ENCODE data around the gene CD7.

CD7 gene

GRCh38 chr17:82328141-82328993, 11.0 kb upstream of the CD7 start:
- DNase-seq (ENCODE audit: low spot score) = no peak

GRCh38 chr17:82327757-82328140, 10.3 kb upstream of the CD7 start:
- DNase-seq (ENCODE audit: low spot score) = no peak

- no peak for DNase-seq (ENCODE audit: low spot score)
These were observed 9.9 kb upstream of the CD7 start for GRCh38 chr17:82327289-82327688.

- DNase-seq (ENCODE audit: low spot score) = no peak
These were observed 8.1 kb upstream of the CD7 start for GRCh38 chr17:82325286-82326180.

- no peak for DNase-seq (ENCODE audit: low spot score)
These were observed 7.3 kb upstream of the CD7 start for GRCh38 chr17:82324566-82325285.

- DNase-seq (ENCODE audit: low spot score) = no peak
These were observed 6.3 kb upstream of the CD7 start for GRCh38 chr17:82323514-82324234.

GRCh38 chr17:82322526-82323453, 5.4 kb upstream of the CD7 start:
- DNase-seq (ENCODE audit: low spot score) = no peak

- no peak for DNase-seq (ENCODE audit: low spot score)
These were observed 4.6 kb upstream of the CD7 start for GRCh38 chr17:82321947-82322466.

GRCh38 chr17:82320956-82321927, 3.8 kb upstream of the CD7 start:
- no peak for DNase-seq (ENCODE audit: low spot score)

GRCh38 chr17:82320140-82320840, 2.9 kb upstream of the CD7 start:
- DNase-seq (ENCODE audit: low spot score) = no peak

GRCh38 chr17:82319619-82320062, 2.2 kb upstream of the CD7 start:
- DNase-seq (ENCODE audit: low spot score) = no peak

- no peak for DNase-seq (ENCODE audit: low spot score)
These were observed 1.6 kb upstream of the CD7 start for GRCh38 chr17:82318772-82319606.

- DNase-seq (ENCODE audit: low spot score) = no peak
These were observed 726 bp upstream of the CD7 start for GRCh38 chr17:82318169-82318498.

- DNase-seq (ENCODE audit: low spot score) = no peak
These were observed 586 bp downstream of the CD7 start for GRCh38 chr17:82316651-82317393.

- no peak for DNase-seq (ENCODE audit: low spot score)
These were observed 1.6 kb downstream of the CD7 start for GRCh38 chr17:82315703-82316358.

All from RKO (cell line).